WERI-Rb-1 (cell line): ENCODE data around the gene FBXW8.

Experiments used
- DNase-seq: peaks from one replicate; pipeline ENCODE4 v3.0.0-alpha.2; 2020
- H3K27ac ChIP-seq: fragments of 250-450 bp; sonication (Bioruptor Pico); 2 replicates; pipeline ENCODE4 v1.5.1; 2020; ENCODE audit warnings: mild to moderate bottlenecking, moderate library complexity
- H3K27me3 ChIP-seq: fragments of 250-450 bp; sonication (Bioruptor Pico); 2 replicates; pipeline ENCODE4 v1.5.1; 2021; ENCODE audit warnings: mild to moderate bottlenecking, low read depth, moderate library complexity; ENCODE audit not compliant: insufficient read depth, severe bottlenecking
- H3K36me3 ChIP-seq: fragments of 250-450 bp; sonication (Bioruptor Pico); 2 replicates; pipeline ENCODE4 v1.5.1; 2020; ENCODE audit warnings: mild to moderate bottlenecking, moderate library complexity
- H3K4me3 ChIP-seq: 2 replicates; pipeline ENCODE4 v1.5.1; 2011; ENCODE audit warnings: low read depth, mild to moderate bottlenecking, control low read depth, low read length
- H3K9me3 ChIP-seq: fragments of 250-450 bp; sonication (Bioruptor Pico); 2 replicates; pipeline ENCODE4 v1.5.1; 2021; ENCODE audit warnings: mild to moderate bottlenecking, moderate library complexity; ENCODE audit not compliant: severe bottlenecking
- CTCF ChIP-seq: IDR thresholded peaks from 2 replicates; pipeline ENCODE4 v1.5.1; 2011; ENCODE audit warnings: low read depth, mild to moderate bottlenecking, control low read depth, inconsistent platforms, low read length

Gene FBXW8

GRCh38 chr12:117031843-117032592 lies 121.3 kb downstream of the FBXW8 start:
- no peaks in the 10 kb centered on the region for H3K9me3 ChIP-seq
- H3K27me3 ChIP-seq, result no peaks in the 10 kb centered on the region
- no peak overlapping the region for H3K4me3 ChIP-seq
- no peak overlapping the region for H3K27ac ChIP-seq
- no peak for TF ChIP-seq CTCF
- no peak for DNase-seq
- peaks cover 17% of the 10 kb centered on the region for H3K36me3 ChIP-seq

GRCh38 chr12:117032593-117033381 lies 122.0 kb downstream of the FBXW8 start:
- no peak overlapping the region for H3K4me3 ChIP-seq
- no peak for DNase-seq

GRCh38 chr12:117033382-117034221 lies 122.9 kb downstream of the FBXW8 start:
- no peak overlapping the region for H3K4me3 ChIP-seq
- no peaks in the 10 kb centered on the region for H3K27me3 ChIP-seq
- H3K36me3 ChIP-seq, result peaks cover 2% of the 10 kb centered on the region
- DNase-seq, result peak; percentile 49
- H3K27ac ChIP-seq, result peak overlapping the region; percentile 67
- H3K9me3 ChIP-seq, result no peaks in the 10 kb centered on the region
- no peak for TF ChIP-seq CTCF

More at GRCh38 chr12:117032593-117033381, 122.0 kb downstream of the FBXW8 start:
- Histone ChIP-seq H3K27ac (peak overlapping the region; percentile 67), H3K36me3 (peaks cover 9% of the 10 kb centered on the region), H3K27me3 (no peaks in the 10 kb centered on the region), H3K9me3 (no peaks in the 10 kb centered on the region)
- TF ChIP-seq CTCF, result no peak

- peak; percentile 57 for DNase-seq
- Histone ChIP-seq H3K4me3 (no peak overlapping the region), H3K27me3 (no peaks in the 10 kb centered on the region), H3K36me3 (no peaks in the 10 kb centered on the region), H3K27ac (peak overlapping the region; percentile 67), H3K9me3 (no peaks in the 10 kb centered on the region)
- TF ChIP-seq CTCF, result no peak
Observed at GRCh38 chr12:117034249-117034648, 123.5 kb downstream of the FBXW8 start.

GRCh38 chr12:117034701-117035151 lies 124.0 kb downstream of the FBXW8 start:
- no peaks in the 10 kb centered on the region for H3K27me3 ChIP-seq
- no peaks in the 10 kb centered on the region for H3K36me3 ChIP-seq
- TF ChIP-seq CTCF, result no peak
- H3K4me3 ChIP-seq, result no peak overlapping the region
- peak overlapping the region; percentile 67 for H3K27ac ChIP-seq
- no peak for DNase-seq
- no peaks in the 10 kb centered on the region for H3K9me3 ChIP-seq
